LNCaP clone FGC (cell line): ENCODE data around the gene C3orf52.

Source experiments
- DNase-seq: peaks from one replicate; pipeline ENCODE4 v3.0.0-alpha.2; 2011; ENCODE audit warnings: low read depth
- H3K4me3 ChIP-seq: 2 replicates; pipeline ENCODE4 v1.5.1; 2011; ENCODE audit warnings: mild to moderate bottlenecking, low read depth, low read length, control low read depth
- CTCF ChIP-seq: IDR thresholded peaks from 2 replicates; pipeline ENCODE4 v1.5.1; 2012; ENCODE audit warnings: mild to moderate bottlenecking; ENCODE audit not compliant: control insufficient read depth, insufficient read depth; ENCODE audit errors: extremely low read depth

C3orf52 gene

GRCh38 chr3:112086875-112087524 lies 811 bp downstream of the C3orf52 start:
- H3K4me3 ChIP-seq: peak overlapping the region; percentile 39; the same call in 1 of the 2 replicates
- no peak for TF ChIP-seq CTCF
- no peak for DNase-seq

DNA sequence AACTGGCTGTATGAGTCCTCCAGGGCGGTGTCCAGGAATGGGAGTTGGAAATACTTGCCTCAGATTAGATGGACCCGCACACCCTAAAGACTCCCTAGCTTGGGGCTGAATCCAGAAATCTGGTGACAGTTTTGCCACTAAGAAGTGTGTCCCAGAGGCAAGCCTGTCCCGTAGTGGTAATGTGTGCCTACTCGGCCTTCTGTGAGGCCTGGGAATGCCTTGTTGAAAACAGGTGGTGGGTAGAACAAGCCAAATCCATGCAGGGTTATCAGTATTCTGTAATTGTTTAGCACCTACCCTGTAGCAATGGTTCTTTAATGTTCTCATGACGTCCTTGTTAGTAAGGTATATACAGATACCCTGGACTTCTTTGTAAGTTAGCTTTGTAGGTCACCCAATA lies 1.6 kb downstream of the C3orf52 start:
- no peak for DNase-seq
- no peak for TF ChIP-seq CTCF
- H3K4me3 ChIP-seq: no peak overlapping the region

GRCh38 chr3:112088944-112089343 lies 2.8 kb downstream of the C3orf52 start:
- no peak for TF ChIP-seq CTCF
- DNase-seq: no peak
- H3K4me3 ChIP-seq: no peak overlapping the region

GRCh38 chr3:112089956-112090886 lies 4.0 kb downstream of the C3orf52 start:
- TF ChIP-seq CTCF: no peak
- DNase-seq: no peak
- H3K4me3 ChIP-seq: no peak overlapping the region

- DNase-seq: peak; percentile 71
- TF ChIP-seq CTCF: no peak
- H3K4me3 ChIP-seq: no peak overlapping the region
These were observed 4.8 kb downstream of the C3orf52 start for GRCh38 chr3:112090887-112091586.

DNA sequence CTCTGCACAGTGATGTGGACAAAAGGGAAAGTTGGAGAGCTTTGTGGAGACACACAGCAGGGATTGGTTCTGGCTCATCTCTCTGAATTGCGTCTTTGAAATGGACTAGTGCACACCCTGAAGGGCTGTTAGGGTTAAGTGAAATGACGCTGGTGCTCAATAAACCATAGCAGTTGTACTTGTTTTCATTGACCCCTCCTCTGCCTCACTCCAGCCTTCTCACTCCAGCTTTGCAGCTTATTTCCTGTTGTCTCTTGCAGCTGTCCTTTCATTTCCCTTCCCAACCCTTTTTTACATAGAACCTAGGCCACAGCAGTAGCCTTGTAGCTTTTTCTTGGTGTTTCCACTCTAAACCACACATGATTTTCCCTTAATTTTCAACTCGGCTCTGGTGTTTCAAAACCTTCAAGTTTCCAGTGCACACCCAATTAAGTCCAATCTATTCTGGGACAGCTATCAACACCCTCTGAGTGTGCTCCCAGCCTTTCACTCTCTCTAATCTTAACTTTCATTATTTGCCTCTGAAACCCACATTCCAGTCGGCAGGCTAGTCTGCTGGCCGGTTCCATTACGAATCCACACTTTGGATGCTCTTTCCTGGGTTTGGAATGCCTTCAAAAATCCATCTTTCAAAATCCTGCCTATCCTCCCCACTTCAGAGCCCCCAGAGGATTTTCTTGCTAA lies 6.4 kb downstream of the C3orf52 start:
- TF ChIP-seq CTCF: no peak
- H3K4me3 ChIP-seq: no peak overlapping the region
- DNase-seq: no peak
